DOHH2 (cell line): ENCODE measurements around the gene PSAP.

Source experiments
- H3F3A ChIP-seq: fragments of 200-600 bp; sonication (generic), shearing (Covaris generic); 2 replicates; pipeline ENCODE4 v1.6.0; 2016; ENCODE audit warnings: antibody characterized with exemption, mild to moderate bottlenecking; ENCODE audit not compliant: control insufficient read depth, insufficient read depth
- H3K27ac ChIP-seq: fragments of 200-600 bp; sonication (generic); 2 replicates; pipeline ENCODE4 v1.5.1; 2014; ENCODE audit warnings: low read depth, mild to moderate bottlenecking, low read length, moderate library complexity
- H3K27me3 ChIP-seq: fragments of 200-600 bp; sonication (generic); 2 replicates; pipeline ENCODE4 v1.6.1; 2014; ENCODE audit warnings: mild to moderate bottlenecking, low read length, mixed read lengths; ENCODE audit not compliant: control insufficient read depth
- H3K36me3 ChIP-seq: fragments of 200-600 bp; sonication (generic); 2 replicates; pipeline ENCODE4 v1.6.1; 2014; ENCODE audit warnings: mild to moderate bottlenecking, low read length, moderate library complexity, mixed read lengths; ENCODE audit not compliant: control insufficient read depth
- H3K4me1 ChIP-seq: fragments of 200-600 bp; sonication (generic); 2 replicates; pipeline ENCODE4 v1.6.1; 2014; ENCODE audit warnings: mild to moderate bottlenecking, low read length, mixed read lengths; ENCODE audit not compliant: control insufficient read depth
- H3K4me2 ChIP-seq: fragments of 200-600 bp; sonication (generic); 2 replicates; pipeline ENCODE4 v1.6.0; 2014; ENCODE audit warnings: mild to moderate bottlenecking, low read length, moderate library complexity
- H3K4me3 ChIP-seq: fragments of 200-600 bp; sonication (generic); 2 replicates; pipeline ENCODE4 v1.5.1; 2014; ENCODE audit warnings: mild to moderate bottlenecking, low read length, mixed read lengths
- H3K79me2 ChIP-seq: fragments of 200-600 bp; sonication (generic); 2 replicates; pipeline ENCODE4 v1.6.1; 2014; ENCODE audit warnings: mild to moderate bottlenecking, low read length, mixed read lengths; ENCODE audit not compliant: control insufficient read depth
- H3K9me2 ChIP-seq: fragments of 200-600 bp; sonication (generic); replicated peaks from 2 replicates; pipeline ENCODE4 v1.6.1; 2014; ENCODE audit warnings: mild to moderate bottlenecking, low read length, mixed read lengths; ENCODE audit not compliant: control insufficient read depth
- H3K9me3 ChIP-seq: fragments of 200-600 bp; sonication (generic); 2 replicates; pipeline ENCODE4 v1.6.1; 2014; ENCODE audit warnings: antibody characterized with exemption, low read length, mixed read lengths; ENCODE audit not compliant: control insufficient read depth, insufficient read depth
- H4K20me1 ChIP-seq: fragments of 200-600 bp; sonication (generic); 2 replicates; pipeline ENCODE4 v1.6.0; 2014; ENCODE audit warnings: low read depth, mild to moderate bottlenecking, antibody characterized with exemption, low read length, moderate library complexity; ENCODE audit not compliant: control insufficient read depth, insufficient read depth
- EZH2phosphoT487 ChIP-seq: fragments of 200-600 bp; sonication (generic); IDR thresholded peaks from 2 replicates; pipeline ENCODE4 v1.6.1; 2017; ENCODE audit warnings: borderline replicate concordance, mild to moderate bottlenecking, antibody characterized with exemption, low read length, moderate library complexity, mixed read lengths
- TF ChIP-seq, protein P1 (sequence below): fragments of 200-600 bp; sonication (generic); IDR thresholded peaks from one replicate; pipeline ENCODE4 v1.5.1; 2014; ENCODE audit warnings: antibody characterized with exemption, mild to moderate bottlenecking, low read depth, low read length; ENCODE audit not compliant: poor library complexity, severe bottlenecking

PSAP gene

DNA sequence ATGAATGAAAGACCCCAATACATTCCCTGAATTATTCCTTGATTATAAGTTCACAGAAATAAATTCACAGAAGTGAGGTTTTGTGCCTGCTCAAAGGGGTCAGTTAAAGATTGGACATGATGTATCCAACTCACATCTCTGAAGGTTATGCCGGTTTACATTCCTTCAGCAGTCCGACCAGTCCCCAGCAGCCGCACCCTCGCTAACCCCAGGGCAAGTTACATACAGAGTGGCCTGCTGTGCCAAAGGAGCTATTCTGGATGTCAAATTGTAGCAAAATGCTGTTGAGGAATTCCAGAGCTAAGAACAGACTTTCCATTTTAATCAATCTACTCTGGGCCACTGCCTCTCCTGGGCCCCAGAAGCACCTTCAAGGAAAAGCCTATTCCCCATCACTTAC is 20.3 kb downstream of the PSAP start:
- TF ChIP-seq, protein P1, sequence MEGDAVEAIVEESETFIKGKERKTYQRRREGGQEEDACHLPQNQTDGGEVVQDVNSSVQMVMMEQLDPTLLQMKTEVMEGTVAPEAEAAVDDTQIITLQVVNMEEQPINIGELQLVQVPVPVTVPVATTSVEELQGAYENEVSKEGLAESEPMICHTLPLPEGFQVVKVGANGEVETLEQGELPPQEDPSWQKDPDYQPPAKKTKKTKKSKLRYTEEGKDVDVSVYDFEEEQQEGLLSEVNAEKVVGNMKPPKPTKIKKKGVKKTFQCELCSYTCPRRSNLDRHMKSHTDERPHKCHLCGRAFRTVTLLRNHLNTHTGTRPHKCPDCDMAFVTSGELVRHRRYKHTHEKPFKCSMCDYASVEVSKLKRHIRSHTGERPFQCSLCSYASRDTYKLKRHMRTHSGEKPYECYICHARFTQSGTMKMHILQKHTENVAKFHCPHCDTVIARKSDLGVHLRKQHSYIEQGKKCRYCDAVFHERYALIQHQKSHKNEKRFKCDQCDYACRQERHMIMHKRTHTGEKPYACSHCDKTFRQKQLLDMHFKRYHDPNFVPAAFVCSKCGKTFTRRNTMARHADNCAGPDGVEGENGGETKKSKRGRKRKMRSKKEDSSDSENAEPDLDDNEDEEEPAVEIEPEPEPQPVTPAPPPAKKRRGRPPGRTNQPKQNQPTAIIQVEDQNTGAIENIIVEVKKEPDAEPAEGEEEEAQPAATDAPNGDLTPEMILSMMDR = no peak
- TF ChIP-seq EZH2phosphoT487 = no peak
- H3K4me2 ChIP-seq = no peak overlapping the region
- no peak overlapping the region for H3K4me3 ChIP-seq
- no peaks in the 10 kb centered on the region for H3K9me2 ChIP-seq
- peaks cover 19% of the 10 kb centered on the region for H3K4me1 ChIP-seq
- H3K79me2 ChIP-seq = peaks cover 13% of the 10 kb centered on the region
- no peaks in the 10 kb centered on the region for H3K9me3 ChIP-seq
- no peaks in the 10 kb centered on the region for H4K20me1 ChIP-seq
- peaks cover 24% of the 10 kb centered on the region for H3K36me3 ChIP-seq
- H3K27me3 ChIP-seq = no peaks in the 10 kb centered on the region
- no peak overlapping the region for H3K27ac ChIP-seq
- no peaks in the 10 kb centered on the region for H3F3A ChIP-seq

DNA sequence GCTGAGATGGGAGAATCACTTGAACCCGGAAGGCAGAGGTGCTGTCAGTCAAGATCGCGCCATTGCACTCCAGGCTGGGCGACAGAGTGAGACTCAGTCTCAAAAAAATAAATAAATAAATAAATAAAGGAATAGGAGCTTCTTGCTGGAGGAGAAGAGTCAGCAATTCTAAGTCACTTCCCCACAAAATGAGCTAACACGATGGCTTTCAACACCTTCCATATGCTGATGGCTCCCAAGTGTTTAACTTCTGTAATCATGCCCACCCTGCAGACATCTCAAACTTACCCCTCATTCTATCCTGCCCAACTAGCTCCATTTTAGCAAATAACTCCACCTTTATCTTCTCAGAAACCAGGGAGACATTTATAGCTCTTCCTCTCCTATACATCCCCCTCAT is 21.2 kb downstream of the PSAP start:
- Histone ChIP-seq H3K27me3 (no peaks in the 10 kb centered on the region), H3F3A (no peaks in the 10 kb centered on the region), H4K20me1 (no peaks in the 10 kb centered on the region), H3K4me3 (no peak overlapping the region), H3K36me3 (peaks cover 32% of the 10 kb centered on the region), H3K4me2 (no peak overlapping the region), H3K27ac (no peak overlapping the region), H3K9me2 (no peaks in the 10 kb centered on the region), H3K9me3 (no peaks in the 10 kb centered on the region), H3K79me2 (peaks cover 9% of the 10 kb centered on the region), H3K4me1 (peaks cover 13% of the 10 kb centered on the region)
- TF ChIP-seq EZH2phosphoT487 = no peak
- TF ChIP-seq, protein P1 = no peak

DNA sequence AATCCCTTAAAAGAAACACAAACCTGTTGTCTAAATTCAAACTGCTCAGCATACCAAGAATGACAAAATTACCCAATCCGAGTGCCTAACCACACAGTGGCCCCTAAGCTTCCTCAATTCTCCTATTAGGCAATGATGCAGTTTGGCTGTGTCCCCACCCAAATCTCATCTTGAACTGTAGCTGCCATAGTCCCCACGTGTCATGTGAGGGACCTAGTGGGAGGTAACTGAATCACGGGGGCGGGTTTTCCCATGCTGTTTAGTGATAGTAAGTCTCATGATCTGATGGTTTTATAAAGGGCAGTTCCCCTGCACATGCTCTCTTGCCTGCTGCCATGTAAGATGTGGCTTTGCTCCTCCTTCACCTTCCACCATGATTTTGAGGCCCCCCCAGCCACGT is 21.9 kb downstream of the PSAP start:
- H4K20me1 ChIP-seq = no peaks in the 10 kb centered on the region
- H3K4me3 ChIP-seq = no peak overlapping the region
- TF ChIP-seq, protein P1 = no peak
- TF ChIP-seq EZH2phosphoT487 = no peak
- H3K9me2 ChIP-seq = no peaks in the 10 kb centered on the region
- H3K27ac ChIP-seq = no peak overlapping the region
- no peak overlapping the region for H3K4me2 ChIP-seq
- peaks cover 37% of the 10 kb centered on the region for H3K36me3 ChIP-seq
- H3K27me3 ChIP-seq = no peaks in the 10 kb centered on the region
- peaks cover 17% of the 10 kb centered on the region for H3K4me1 ChIP-seq
- H3F3A ChIP-seq = no peaks in the 10 kb centered on the region
- peaks cover 3% of the 10 kb centered on the region for H3K79me2 ChIP-seq
- no peaks in the 10 kb centered on the region for H3K9me3 ChIP-seq
